NCI-H1092 treated with DMSO at 0.1 percent for 48 hours (cell line): ENCODE data around the gene IL21.

Experiments
- DNase-seq: peaks from one replicate; lab custom pipeline; 2025; lab: John Stamatoyannopoulos, UW

IL21 gene

GRCh38 chr4:122633211-122633610, 12.3 kb upstream of the IL21 start:
- DNase-seq = no peak

DNA sequence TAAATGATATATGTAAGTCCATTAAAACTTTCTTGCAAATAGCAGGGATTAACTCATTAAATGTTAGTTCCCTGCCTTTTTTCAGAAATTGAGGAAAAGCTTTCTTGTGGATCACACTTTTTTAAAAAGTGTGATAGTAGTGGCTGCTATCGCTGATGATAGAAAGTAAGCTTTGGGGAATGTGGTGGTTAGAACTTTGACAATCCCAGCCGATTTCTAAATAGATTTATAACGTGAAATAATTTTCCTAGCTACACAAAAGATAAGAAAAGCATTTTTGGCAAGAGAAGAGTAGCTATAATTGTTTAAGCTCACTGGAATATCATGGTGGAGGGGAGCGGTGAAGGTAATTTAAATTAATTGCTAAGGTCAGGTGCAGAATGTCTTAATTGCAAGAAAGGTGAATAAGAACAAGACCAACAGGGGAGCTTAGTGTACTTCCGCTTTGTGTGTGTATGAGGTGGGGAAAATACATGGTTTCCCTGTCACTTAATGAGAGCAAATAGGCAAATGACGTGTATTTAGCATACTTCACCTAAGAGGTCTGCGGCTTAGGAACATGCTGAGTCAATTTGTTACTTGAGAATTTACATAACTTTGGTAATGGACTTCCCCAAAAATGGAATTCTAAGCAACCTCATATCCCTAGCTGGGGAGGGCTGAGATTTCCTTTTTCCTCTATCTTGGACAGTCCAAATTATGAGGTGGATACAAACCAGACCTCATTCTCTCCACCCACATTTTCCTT, 11.7 kb upstream of the IL21 start:
- DNase-seq = no peak

GRCh38 chr4:122625156-122625555, 4.3 kb upstream of the IL21 start:
- no peak for DNase-seq

DNA sequence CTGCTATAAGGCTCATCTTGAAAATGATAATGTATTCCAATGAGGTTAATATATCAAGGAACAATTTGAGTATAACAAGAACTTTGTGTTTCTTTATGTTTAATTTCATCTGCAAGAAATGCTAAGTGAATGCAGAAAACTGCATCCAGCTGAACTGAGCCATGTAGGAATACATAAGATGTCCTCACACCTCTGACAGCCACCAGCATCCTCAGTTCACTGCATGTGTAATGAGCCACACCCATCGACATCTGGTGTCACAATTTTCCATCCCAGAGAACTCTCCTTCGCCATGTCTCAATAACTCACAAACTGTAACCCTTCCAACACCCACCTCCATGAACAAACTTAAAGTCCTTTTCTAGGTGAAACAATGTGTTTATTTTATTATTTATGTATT, 3.3 kb upstream of the IL21 start:
- no peak for DNase-seq

DNA sequence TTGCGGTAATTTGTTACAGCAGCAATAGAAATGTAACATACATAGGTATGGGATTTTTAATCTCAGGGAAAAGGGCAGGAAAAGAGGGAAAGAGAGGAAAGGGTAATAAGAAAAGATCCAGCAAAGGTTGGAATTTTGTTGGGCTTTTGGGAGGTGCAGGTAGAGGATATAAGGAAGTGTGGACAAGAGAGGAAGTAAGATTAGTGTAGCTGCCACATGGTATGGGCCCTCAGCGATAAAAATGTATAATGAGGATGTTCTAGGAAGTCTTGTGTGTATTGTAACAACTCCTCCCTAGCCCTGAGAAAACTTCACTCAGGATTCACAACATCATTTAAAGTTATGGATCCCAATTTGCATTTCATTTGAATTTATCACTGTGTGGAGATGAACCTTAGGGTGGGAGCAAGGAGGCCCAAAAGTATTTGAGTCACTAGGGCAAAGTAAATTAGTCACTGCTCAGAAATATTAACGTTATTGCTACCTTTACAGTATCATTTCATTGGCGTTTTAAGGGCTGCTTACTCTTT, 2.8 kb upstream of the IL21 start:
- DNase-seq = no peak

DNA sequence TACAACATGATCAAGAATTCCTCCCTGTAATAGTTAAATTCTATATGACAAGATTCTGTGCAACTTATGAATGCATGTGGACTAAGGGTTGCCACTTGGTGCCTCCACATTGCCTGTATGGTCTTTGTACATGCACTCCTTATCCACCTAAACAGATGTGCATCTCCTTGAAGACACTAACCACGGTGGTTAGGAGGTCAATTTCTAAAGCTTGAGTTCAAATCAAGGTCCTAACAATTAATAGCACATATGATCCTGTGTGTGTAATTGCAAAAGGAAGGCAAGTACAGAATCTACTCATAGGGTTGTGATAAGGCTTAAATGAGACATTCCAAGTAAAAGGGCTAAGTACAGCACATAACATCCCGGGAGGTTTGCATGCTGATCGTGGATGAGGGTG, 1.5 kb upstream of the IL21 start:
- DNase-seq = no peak

- no peak for DNase-seq
Measured at GRCh38 chr4:122619611-122620010, 1.3 kb downstream of the IL21 start.

DNA sequence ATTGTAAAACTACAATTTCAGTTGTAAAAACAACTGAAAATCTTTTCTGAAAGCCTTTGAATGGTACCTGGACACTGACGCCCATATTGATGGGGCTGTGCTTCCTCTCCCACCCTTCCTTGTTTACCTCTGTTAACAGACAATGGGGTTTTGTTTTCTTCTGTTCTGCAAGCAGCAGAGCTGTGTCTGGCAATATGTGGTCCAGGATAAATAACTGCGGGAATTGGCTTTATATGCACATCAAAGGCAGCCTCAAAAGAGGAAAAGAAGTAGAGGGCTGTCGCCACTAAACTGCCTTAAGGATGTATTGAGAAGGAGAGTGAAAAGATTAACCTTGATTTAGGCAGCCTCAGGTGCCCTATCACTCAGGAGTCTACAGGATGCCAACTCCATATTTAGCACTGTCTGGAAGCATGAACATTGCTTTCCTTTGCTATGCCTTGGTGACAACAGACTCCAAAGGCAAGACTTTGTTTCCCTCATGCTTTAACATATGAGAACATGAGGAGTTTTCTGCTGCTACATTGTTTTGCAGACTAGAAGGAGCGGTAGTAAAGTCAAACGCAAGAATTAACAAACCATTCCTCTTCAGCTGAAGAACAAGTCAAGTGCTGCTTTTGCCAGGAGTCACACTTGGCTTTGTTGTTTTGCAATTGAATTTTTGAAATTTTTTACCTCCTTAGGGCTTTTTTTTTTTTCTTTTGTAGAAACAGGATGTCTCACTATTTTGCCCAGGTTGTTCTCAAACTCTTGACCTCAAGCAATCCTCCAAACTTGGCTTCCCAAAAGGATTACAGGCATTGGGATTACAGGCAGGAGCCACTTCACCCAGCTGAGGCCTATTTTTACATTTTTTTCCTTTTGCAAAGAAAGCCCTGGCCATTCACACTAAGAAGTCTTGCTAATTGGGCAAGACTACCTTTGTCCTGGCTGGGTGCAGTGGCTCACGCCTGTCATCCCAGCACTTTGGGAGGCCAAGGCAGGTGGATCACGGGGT, 3.0 kb downstream of the IL21 start:
- DNase-seq = no peak

DNA sequence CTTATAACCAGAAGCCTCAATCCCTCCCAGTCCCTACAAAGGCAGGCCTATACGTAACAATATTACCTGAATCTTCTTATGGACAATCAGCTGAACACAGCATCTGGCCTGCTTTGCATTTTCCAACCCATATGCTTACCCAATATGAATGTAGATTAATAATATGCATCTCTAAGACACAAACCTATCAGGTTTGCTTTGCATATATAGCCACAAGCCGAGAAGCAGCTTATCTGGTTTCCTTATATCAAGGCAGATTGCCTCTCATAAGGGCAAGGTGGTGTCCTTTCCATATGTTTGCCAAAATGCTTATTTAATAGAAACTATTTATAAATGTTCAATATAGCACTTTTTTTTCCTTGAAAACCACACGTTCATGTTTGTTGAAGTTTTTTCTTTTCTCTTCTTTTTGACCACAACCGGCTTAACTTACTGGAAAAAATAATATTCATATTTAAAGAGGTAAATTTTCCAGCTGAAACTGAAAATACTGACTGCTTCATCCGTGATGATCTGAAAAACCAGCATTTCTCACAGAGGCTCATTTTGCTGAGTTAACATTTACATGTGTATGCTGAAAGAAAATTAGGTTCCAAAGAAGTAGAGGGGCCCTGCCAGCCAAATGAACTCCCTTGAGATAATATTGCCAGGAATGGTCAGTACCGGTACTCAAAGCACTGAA, 3.8 kb downstream of the IL21 start:
- no peak for DNase-seq

DNA sequence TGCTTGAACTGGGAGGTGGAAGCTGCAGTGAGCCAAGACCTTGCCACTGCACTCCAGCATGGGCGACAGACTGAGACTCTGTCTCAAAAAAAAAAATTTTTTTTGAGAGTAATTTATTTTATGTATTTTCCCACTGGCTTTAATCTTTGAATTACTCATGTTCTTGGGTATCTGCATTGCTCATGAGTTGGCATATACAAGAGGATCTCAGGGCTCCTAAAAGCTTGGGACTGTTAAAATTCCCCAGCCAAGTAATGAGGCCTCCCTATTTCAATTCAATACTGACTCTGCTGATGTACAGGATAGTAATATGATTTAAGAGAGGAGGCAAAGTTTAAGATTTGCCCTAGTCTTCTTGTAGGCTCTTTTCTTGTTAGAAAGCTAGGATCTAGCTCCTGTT, 6.2 kb downstream of the IL21 start:
- no peak for DNase-seq

DNA sequence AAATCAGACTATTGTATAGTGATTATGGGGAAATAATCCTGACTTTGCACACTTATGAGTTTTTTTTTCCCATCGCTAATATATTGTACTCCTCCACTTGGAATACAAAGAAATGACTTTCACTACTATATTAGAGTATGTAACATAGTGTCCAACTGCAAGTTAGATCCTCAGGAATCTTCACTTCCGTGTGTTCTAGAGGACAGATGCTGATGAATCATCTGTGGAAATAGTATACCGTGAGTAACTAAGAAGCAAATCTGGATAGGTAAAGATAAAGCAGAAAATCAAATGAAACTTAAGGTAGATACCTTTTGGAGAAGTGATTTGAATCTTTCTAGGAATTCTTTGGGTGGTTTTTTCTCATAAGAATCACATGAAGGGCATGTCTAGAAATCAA, 8.3 kb downstream of the IL21 start:
- DNase-seq = no peak

DNA sequence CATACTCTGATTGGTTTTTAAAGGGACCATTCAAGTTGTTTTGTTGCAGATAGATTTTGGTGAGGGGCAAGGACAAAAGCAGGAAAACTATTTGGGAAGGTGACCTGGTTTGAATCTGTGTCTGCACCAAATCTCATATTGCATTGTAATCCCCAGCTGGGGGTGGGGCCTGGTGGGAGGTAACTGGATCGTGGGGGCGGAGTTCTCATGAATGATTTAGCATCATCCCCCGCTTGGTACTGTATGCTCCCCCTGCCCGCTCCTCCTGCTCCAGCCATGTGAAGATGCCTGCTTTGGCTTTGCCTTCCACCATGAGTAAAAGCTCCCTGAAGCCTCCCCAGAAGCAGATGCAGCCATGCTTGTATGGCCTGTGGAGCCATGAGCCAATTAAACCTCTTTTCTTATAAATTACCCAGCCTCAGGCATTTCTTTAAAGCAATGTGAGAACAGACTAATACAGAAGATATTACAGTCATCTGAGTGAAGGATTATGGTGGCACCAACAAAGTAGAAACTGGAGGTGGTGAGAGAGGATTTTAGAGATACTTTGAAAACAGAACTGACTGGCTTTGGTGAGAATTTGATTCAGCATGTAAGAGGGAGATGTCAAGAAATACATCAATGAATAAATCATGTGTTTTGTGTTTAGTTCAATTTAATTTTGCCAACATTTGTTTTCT, 14.4 kb downstream of the IL21 start:
- no peak for DNase-seq

DNA sequence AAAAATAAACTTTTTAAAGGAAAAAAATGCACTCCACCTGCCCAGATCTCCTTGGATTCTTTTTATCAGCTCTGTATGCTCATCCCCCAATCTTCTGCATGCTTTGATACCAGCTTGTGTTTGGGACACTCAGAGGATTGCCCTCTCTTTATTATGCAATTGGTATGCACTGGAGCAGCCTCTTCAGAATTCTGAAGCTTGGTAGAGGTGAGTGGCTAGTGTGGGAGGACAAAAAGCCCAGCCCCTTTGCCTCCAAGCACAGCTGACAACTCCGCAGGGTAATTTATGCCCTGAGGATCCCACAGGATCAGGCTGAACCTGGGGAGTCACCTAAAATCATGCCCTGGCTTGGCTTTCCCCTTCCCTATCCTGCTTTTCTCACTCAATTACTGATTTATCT, 16.7 kb downstream of the IL21 start:
- DNase-seq = no peak

- no peak for DNase-seq
Measured at GRCh38 chr4:122603156-122603574, 17.7 kb downstream of the IL21 start.

DNA sequence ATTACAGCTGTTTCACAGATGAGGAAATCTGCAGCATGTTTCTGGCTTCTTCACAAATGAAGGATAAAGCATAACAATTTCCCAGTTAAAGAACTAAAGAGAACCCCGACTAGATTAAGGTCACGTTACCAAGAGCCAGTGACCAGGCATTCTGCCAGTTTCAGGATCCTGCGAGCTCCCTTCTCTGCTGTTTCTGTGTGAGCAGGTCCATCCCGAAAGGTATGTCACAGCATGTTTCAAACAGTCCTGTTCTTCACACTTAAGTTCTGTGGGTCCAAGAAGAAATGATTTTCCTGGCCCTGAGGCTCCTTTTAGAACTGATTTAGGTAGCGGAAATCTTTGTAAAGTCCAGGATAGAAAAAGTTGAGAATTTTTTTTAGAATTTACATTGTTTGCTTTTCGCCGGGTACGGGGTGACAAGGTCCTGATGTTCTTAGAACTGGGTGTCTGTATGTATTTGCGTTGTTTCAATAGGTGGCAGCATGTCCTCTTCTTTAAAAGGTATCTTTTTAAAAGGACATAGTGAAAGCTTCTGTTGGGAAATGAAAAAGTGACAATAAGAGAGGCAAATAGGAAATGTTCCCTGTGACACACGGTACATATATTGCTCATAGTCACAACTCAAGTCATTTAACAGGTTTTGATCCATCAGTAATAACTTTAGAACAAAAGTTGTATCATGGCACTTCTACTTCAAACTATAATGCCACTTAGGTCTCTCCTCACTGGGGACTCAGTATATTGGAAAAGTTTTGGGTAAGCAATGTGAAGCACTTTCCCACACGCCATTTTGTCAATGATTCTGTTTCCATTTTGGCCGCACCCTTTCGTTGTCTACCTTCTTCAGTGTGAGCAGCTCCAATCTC, 18.4 kb downstream of the IL21 start:
- DNase-seq = peak; percentile 21

DNA sequence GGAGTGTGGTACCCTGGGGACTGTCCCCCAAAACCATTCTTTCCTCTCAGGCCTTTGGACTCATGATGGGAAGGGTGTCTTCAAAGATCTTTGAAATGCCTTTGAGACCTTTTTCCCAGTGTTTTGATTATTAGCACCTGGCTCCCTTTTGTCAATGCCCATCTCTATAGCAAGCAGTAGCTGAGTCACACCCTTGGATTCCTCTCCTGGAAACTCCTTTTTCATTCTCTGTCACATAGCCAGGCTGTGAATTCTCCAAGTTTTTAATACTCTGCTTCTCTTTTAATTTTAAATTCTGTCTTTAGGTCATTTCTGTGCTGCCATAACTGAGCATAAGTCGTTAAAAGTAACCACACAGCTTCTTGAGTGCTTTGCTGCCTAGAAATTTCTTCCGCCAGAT, 29.7 kb downstream of the IL21 start:
- DNase-seq = no peak

DNA sequence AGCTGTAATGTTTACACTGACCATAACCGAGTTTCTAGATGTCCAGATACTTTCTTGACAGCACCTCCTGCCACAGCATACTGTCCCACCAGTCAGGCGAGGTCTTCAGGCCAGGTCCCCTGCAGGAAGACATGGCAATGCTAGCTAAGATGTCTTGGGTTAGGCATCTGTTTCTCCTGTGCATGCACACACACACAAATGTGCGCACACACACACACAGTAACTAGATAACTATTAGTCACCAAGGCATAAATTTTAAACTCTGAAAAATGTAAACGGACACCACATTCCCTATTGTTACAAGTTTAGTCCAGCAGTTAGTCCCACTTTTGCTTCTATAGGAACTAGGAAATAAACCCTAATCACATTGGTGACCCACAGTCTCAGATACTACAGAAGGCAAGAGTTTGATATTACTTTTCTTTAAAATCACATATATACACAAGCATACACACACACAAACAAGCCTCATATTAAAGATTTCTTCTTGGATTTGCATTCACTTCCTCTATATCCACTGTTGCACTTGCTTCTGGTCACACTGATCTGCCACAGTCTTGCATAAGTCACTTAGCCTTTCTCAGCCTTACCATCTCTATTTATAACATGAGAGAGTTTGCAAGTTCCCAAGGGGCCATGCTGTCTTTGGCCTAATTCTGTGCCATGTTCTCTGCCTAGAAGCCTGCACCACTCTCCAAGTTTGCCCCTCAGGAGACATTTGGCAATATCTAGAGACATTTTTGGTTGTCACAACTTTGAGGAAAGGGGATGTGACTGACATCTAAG, 32.2 kb downstream of the IL21 start:
- no peak for DNase-seq

- no peak for DNase-seq
Measured at GRCh38 chr4:122584519-122584918, 36.3 kb downstream of the IL21 start.

DNA sequence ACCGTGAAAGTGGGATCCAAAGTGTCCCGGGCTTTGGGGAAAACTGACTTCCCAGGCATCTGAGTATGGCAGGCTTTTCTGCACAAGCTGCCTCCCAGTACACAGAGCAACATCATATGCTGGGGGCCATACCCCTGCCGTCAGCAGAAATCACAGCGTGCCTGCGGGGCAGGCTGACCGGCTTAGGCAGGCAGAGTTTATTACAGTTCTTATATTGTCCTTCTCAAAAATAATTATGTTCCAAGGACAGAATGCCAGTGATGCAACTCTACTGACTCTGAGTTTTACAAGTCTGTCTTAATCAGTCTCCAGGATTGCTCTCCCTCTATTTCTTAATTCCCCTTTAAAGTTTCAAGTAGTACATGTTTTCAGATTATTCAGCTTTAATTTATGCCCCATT, 37.0 kb downstream of the IL21 start:
- no peak for DNase-seq
